T follicular helper cell (primary cell): ENCODE results near the gene PCLAF.
"Not testable (repeated sequence)": the region's sequence is repeated elsewhere in the genome, so short reads cannot be mapped to it uniquely, and the experiment has no call there.

Experiments
- DNase-seq: peaks from one replicate; pipeline ENCODE4 v3.0.0-alpha.2; 2020; ENCODE audit warnings: low read depth
- total RNA-seq, 2 experiments: gene quantifications; one replicate each; lab custom pipeline; 2026; lab: John Stamatoyannopoulos, UW

Gene PCLAF, protein sequence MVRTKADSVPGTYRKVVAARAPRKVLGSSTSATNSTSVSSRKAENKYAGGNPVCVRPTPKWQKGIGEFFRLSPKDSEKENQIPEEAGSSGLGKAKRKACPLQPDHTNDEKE
- total RNA-seq: 0.06 to 0.52 reads per million in 2 experiments

DNA sequence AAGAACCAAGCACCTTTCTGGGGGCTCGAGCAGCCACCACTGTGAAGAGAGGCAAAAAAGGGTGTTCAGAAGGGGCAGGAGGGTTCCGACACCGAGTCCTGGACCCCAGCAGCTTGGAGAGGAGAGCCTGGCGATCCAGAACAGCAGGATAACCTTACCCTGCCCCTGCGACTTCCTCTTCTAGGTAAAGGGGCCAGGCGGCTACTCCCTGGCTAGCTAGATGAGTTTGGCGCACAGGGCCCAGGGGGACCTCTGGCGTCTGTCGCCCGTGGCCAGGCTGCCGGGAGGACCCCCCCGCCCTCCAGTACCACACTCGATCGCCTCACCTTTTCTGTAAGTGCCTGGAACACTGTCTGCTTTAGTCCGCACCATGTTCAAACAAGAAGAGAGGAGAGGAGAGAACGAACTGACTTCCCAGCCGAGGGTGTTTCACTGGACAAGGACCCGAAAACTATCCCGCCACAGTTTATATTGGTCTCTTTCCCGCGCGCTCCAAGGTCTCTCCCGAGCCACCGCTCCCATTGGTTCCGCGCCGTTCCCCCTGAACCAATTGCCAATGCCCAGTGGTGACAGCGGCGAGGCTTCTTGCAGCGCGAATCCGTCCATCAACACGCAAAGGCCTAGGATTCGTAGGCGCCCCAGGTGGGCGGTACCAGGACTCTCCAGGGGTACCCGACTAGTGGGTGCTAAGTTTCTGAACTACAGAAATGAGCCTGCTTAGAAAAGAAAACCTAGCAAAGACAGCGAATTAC, at the start of gene PCLAF:
Gene PCLAF (minus strand): TSS at position 442 of the 752 bp plus-strand sequence. CDS start 70 bp downstream, at position 372.
- peak; percentile 88 for DNase-seq

DNA sequence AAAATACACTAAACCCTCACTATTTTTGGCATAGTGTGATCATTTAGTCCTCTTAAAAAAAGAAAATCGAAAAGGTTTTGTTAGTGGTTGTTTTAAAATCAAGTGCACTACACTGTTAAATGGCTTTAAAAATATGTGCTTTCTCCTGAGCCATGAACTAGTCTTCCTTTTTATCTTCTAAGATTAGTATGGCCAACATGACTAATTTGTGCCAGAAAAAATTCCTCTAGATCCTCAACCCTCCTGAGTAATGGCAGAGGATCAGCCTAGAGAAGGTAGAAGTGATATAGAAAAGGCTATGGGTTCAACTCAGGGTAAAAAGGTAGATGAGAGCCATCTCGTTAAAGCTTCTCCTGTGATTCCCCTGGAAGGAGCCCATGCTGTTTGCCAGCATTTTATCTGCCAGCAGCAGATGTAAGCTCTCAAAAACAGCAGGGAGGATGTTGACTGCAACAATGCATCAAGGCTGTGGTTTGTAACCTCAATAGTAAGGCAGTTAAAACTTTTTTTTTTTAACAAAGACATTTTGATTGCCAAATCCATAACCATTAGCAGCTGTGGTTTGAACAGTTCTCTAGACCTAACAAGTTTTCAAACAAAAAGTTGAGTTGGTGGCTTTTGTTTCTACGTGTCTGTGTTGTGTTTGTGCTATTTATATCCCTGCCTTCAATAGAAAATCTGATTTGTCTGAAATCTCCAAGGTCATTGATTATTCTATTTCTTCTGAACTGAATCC, 48.9 kb upstream of the PCLAF start:
- peak; percentile 24 for DNase-seq

DNA sequence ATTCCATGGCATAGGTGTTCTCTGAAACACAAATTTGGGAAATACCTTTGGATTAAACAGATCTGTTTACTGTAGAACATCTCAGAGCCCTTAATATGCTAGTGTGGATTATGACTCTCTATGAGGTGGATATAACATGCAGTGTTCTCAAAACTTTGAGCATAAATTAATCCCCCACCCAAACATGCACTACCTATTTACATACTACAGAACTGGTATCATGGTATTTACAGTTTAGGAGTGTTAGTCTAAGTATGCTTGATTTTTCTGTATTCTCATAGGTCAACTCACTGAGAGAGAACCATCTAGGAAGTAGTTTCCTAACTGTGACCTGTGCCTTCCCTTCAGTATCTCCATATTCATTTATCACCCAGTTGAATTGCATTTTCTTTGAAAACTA, 48.2 kb upstream of the PCLAF start:
- no peak for DNase-seq

DNA sequence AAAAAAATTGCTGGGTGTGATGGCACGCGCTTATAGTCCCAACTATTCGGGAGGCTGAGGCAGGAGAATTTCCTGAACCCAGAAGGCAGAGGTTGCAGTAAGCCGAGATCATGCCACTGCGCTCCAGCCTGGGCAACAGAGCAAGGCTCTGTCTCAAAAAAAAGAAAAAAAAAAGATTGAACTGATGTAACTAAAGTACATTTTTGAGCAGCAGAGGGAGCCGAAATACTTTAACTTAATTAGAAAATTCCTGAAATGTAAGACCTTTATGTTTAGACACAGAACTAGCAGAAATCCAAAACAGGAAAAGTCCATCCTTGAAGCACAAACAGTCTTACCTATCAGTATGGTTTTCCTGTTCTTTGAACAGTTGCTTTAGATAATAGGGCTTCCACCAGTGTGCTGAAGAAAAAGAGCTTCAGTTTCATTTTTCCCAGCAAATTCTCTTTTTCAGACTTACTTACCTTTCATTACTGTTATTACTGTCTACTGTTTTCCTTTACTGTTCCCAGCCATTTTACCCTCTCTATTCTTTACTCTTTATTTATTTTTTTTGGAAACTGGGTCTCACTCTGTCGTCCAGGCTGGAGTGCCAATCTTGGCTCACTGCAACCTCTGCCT, 45.7 kb upstream of the PCLAF start:
- DNase-seq: no peak

DNA sequence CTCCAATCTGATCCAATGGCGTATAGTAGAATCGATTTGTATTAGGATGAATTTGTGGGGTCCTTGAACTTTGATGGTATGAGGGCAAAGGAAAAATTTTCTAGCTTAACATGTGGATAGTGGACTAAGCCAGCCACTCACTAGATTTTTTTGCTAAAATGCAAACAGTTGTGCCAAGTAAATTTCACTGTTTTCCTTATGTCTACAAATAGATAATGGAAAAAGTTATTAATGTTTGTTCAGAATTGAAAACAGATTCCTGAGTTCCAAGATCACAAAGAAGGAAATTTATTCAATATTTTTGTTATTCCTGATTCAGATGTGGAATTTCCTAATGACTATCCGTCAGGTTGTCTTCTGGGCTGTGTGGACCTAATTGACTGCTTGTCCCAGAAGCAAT, 44.0 kb upstream of the PCLAF start:
- DNase-seq: no peak

DNA sequence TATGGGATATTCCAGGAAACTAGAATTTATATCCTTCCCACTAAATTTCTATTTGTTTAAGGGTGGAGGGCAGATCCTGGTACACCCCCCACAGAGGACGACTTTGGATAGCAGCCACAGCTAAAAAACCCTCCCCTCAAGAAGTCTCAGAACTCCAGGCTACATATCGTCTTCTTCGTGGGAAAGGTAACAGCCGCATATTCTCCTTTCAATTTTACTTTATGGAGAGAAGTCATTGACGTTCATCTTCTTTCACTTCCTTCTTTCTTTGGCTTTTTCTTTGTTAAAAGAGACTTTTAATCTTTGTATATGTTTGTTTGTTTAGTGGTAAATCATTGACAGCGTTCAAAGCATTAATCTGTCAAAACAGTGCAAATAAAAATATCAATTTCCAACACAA, 42.7 kb upstream of the PCLAF start:
- no peak for DNase-seq

DNA sequence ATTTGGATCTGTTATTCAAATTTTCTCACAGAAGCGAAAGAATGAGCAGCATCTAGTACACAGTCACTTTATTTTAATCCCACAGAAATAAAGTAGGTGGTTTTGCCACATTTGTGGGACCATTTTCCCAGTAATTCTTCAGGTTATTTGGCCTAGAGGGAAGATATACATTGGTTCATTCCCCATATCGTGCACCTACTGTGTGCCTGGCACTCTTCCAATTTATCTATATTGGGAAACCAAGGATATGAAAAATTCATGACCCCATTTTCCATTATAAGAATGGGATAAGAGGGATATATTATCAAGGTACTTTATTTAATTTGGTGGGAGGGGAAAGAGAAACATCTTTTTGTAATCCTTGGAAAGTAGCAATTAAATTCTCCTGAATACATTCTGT, 41.5 kb upstream of the PCLAF start:
- no peak for DNase-seq

DNA sequence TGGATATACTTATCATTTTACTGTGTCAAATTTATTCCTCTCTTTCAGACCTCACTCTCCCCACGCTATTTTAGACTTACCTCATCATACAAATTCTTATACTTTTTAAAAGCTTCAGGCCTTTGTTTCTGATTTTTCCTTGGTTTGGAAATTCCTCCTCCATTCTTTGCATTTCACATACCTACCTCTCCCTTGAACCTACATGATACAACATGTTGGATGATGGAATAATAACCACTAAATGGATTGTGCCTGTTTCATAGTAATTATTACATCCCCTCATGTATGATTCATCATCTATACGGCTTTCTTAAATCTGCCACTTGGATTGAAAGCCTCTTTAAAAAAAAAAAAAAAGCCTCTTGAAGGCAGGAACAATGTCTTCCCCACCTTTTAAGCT, 31.0 kb upstream of the PCLAF start:
- no peak for DNase-seq

DNA sequence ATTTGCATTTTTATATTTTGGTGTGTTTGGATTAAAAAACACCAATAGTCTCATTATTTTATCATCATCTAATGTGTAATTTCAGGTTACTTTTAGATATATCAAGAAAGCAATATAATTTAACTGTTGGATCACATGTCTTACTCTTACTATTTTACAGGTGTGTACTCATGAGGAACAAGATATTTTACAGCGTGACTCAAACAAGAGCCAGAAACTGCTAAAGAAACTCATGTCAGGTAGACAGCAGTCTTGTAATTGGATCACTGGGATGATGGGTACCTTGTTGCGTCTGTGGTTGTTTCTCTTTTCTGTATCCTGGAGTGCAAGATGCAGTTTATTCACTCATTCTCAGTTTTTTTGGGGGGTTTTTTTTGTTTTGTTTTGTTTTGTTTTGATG, 19.3 kb upstream of the PCLAF start:
- no peak for DNase-seq

DNA sequence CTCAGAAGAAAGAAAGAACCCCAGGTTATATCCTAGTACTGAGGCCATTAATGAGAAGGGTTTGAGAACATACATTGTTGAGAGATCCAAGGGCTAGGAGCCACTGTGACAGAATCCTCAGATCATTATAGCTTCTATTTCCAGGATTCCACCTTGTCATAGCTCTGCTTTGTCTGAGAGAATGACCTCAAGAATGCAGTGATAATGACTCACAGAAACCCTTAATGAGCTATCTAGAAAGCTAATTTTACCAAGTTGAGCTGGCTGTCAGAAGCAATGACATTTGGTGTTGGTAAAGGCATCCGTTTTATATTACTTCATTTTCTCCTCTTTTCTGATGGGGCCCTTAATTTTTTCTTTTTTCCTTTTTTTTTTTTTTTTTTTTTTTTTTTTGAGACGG, 17.3 kb upstream of the PCLAF start:
- no peak for DNase-seq

DNA sequence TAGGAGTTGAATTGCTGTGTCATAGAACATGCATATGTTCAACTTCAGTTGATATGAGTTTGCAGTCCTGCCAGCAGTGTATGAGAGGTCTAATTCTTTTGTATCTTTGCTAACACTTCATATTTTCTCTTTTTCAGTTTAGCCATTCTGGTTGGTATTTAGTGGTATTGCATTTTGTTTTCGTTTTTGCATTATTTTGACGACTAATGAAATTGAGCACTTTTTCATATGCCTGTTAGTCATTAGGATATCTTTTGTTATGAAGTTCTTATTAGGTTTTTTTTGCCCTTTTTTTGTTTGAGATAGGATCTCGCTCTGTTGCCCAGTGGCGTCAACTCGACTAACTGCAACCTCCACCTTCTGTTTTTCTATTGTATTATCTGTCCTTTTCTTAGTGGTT, 15.5 kb upstream of the PCLAF start:
- no peak for DNase-seq

DNA sequence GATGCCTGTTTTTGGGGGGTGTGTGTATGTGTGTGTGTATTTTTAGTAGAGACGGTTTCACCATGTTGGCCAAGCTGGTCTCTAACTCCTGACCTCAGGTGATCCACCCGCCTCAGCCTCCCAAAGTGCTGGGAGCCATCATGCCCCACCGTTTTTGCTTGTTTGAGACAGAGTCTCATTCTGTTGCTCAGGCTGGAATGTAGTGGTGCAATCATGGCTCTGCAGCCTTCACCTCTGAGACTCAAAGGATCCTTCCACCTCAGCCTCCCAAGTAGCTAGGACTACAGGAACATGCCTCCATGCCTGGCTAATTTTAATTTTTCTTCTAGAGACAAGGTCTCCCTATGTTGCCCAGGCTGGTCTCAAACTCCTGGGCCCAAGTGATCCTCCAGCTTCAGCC, 11.2 kb upstream of the PCLAF start:
- DNase-seq: not testable (repeated sequence)

DNA sequence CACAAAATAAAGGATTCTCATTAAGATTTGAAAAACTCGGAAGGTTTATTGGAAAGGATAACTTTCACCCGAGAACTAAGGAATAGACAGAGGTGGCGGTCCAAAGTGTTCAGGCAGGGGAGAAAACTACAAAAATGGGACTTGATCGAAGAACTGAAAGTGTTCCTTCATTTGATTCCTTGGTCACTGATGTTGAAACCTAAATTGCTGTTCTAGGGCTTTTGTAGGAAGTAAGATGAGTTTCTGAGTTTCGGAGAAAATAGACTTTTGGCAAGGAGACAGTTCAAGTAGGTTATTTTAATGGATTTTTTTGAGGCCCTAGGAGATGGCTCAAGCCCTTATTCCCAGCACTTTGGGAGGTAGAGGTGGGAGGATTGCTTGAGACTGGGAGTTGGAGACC, 7.8 kb upstream of the PCLAF start:
- no peak for DNase-seq

DNA sequence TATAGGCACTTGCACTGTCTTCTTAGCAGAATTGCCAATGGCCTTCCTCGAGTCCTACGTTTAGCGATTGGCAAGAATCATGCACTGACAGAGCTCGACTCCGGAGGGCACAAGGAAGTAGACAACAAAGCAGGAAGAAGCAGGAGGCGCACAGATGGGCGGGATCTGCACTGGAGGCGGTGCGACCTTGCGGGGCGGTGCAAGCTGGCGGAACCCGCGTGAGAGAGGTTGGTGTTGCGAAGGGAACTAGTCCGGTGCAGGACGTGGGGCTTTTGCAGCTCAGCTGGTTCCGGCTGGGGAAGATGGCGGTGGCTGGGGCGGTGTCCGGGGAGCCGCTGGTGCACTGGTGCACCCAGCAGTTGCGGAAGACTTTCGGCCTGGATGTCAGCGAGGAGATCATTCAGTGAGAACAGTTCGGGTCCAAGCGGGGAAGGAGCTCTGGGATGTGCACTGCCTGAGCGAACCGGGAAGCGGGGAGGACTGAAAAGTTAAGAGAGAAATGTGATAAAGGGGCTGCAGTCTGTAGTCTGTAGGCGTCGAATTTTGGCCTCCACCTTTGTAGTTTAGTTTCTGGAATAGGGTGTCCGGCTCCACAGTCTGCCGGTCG, 6.4 kb upstream of the PCLAF start, which contains the start of gene TRIP4:
Gene TRIP4 (plus strand): TSS at position 275 of the 607 bp plus-strand sequence. CDS start 28 bp downstream, at position 303.
- DNase-seq: peak; percentile 93

DNA sequence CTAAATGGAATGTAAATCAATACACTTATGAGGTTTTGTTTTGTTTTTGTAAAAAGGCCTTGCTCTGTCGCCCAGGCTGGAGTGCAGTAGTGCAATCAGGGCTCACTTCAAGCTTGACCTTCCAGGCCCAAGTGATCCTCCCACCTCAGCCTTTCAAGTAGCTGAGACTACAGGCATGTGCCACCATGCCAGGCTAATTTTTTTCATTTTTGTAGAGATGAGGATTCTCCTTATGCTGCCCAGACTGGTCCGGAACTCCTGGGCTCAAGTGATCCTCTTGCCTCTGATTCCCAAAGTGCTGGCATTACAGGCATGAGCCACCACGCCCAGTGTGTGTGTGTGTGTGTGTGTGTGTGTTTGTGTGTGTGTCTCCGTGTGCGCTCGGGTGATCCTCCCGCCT, 5.0 kb upstream of the PCLAF start:
- no peak for DNase-seq

DNA sequence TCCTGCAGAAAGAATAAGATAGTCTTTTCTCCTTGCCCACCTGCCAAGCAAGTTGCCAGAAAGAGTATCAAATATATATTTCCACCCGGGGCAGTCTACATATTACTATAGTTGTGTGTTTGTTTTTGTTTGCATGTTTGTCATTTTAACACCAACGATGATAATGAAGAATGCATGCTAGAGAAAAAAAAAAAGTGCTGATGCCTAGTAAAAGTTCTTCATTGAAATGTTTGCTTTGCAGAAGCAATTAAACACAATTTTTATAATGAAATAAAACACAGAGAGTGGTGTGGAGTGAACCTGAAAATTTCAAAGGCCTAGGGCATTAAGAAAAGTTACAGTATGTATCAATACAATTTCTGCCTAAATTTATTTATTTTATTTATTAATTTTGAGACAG, 2.5 kb upstream of the PCLAF start:
- DNase-seq: no peak

DNA sequence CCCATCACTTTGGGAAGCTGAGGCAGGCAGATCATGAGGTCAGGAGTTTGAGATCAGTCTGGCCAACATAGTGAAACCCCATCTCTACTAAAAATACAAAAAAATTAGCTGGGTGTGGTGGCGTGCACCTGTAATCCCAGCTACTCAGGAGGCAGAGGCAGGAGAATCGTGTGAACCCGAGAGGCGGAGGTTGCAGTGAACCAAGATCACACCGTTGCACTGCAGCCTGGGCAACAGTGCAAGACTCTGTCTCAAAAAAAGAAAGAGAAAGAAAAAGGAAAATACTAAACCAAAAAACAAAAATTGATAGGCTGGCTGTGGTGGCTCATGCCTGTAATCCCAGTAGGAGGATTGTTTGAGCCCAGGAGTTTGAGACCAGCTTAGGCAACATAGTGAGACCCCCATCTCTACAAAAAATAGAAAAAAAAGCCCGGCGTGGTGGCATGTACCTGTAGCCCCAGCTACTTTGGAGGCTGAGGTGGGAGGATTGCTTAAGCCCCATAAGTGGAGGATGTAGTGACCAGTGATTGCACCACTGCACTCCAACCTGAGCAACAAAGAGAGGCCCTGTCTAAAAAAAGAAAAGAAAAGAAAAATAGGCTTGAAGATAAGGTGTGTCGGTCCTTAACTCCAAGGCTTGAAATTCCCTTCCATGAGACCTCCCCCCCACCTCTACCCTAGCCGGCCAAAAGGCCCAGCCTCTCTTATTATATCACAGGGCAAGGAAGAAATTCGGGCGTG, 941 bp downstream of the PCLAF start:
- not testable (repeated sequence) for DNase-seq

DNA sequence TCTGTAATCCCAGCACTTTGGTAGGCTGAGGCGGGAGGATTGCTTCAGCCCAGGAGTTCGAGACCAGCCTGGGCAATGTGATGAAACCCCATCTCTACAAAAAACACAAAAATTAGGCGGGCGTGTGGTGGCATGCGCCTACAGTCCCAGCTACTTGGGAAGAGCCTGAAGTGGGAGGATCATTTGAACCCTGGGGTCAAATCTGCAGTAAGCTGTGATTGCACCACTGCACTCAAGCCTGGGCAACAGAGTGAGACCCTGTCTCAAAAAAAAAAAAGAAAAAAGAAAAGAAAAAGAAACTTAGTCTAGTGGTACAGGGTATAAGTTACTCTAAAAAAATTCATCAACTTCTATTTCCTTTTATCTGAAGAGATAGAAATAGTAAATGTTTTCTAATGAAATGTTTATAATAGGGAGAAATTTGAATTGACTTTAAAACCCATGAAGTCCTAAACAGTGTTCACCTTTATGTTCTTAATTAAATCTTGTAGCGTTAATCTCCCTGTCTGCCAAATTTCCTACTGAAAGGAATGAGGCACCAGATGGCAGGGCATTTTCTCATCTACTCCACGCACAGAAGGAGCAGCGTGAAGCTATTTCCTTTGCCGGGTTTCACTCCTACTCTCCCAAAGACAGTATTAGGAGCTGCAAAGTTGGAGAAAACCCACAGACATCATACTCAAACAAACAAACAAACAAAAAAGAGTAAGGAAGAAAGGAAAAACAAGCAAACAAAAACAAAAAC, 1.9 kb downstream of the PCLAF start:
- DNase-seq: no peak

DNA sequence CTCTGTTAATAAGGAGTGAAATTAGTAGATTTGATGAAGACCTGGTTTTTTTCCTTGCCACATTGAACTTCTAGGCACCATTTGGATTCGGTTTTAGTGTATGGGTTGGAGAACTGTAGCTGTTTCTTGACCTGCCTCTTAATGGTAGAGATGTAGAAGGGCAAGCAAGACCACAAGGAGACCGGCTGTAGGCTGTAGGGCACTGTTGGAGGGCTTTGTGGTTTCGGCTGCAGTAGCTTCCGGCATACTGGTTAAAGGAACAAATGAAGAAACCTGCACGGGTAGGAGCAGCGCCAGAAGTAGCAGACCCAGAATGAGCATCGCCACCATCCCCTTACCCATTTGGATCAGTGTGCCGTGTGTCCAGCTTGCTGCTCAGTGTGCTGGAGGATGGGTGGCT, 7.9 kb downstream of the PCLAF start:
- no peak for DNase-seq

DNA sequence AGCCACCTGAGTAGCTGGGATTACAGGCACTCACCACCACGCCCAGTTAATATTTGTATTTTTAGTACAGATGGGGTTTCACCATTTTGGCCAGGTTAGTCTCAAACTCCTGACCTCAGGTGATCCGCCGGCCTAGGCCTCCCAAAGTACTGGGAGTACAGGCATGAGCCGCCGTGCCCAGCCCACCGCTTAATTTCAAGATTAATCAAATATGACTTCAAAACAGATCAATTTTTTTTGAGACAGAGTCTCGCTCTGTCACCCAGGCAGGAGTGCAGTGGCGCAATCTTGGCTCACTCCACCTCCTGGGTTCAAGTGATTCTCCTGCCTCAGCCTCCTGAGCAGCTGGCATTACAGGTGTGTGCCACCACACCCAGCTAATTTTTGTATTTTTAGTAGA, 9.9 kb downstream of the PCLAF start:
- not testable (repeated sequence) for DNase-seq
